Osteoblast (primary cell): ENCODE measurements around the gene HHIPL1. TPM values are rescaled to one million over a fixed set of nuclear protein-coding genes. Genes with fewer than 3 reads are reported as not detected.

Source experiments
- DNase-seq: peaks from one replicate; pipeline ENCODE4 v3.0.0; 2011; ENCODE audit warnings: low spot score, mixed read lengths; ENCODE audit not compliant: insufficient read length; ENCODE audit errors: missing footprints
- H2AFZ ChIP-seq: 2 replicates; pipeline ENCODE4 v1.6.0; 2011; ENCODE audit warnings: mild to moderate bottlenecking, low read length
- H3K27ac ChIP-seq: 2 replicates; pipeline ENCODE4 v1.5.1; 2011; ENCODE audit warnings: mild to moderate bottlenecking, low read depth, low read length, moderate library complexity
- H3K27me3 ChIP-seq: 2 replicates; pipeline ENCODE4 v1.6.0; 2012; ENCODE audit warnings: mild to moderate bottlenecking, control low read depth, inconsistent platforms, low read length, moderate library complexity; ENCODE audit not compliant: insufficient read depth
- H3K36me3 ChIP-seq: 2 replicates; pipeline ENCODE4 v1.5.1; 2011; ENCODE audit warnings: mild to moderate bottlenecking, low read length, control low read depth, moderate library complexity; ENCODE audit not compliant: insufficient read depth
- H3K4me1 ChIP-seq: 2 replicates; pipeline ENCODE4 v1.5.1; 2011; ENCODE audit warnings: mild to moderate bottlenecking, low read length, control low read depth, moderate library complexity; ENCODE audit not compliant: insufficient read depth
- H3K4me2 ChIP-seq: 2 replicates; pipeline ENCODE4 v1.6.0; 2011; ENCODE audit warnings: mild to moderate bottlenecking, low read length; ENCODE audit not compliant: insufficient read depth
- H3K4me3 ChIP-seq: fragments of 200-600 bp; sonication (generic); 3 replicates; pipeline ENCODE4 v1.5.1; 2012; ENCODE audit warnings: mild to moderate bottlenecking, low read length, inconsistent platforms; ENCODE audit not compliant: insufficient read depth
- H3K79me2 ChIP-seq: 2 replicates; pipeline ENCODE4 v1.6.0; 2012; ENCODE audit warnings: mild to moderate bottlenecking, low read length, control low read depth, inconsistent platforms; ENCODE audit not compliant: insufficient read depth
- H3K9me3 ChIP-seq: 2 replicates; pipeline ENCODE4 v1.5.1; 2011; ENCODE audit warnings: low read depth, low read length, control low read depth
- H4K20me1 ChIP-seq: 2 replicates; pipeline ENCODE4 v1.6.0; 2012; ENCODE audit warnings: mild to moderate bottlenecking, low read length, control low read depth; ENCODE audit not compliant: insufficient read depth
- total RNA-seq: library from RNA; depleted of rRNA; stranded (reverse); fragments of >200 nt; gene quantifications from 2 replicates; pipeline ENCODE4 v1.2.3, GENCODE V29; 2012
- TF ChIP-seq, protein P1 (sequence below): IDR thresholded peaks from 2 replicates; pipeline ENCODE4 v1.5.1; 2011; ENCODE audit warnings: mild to moderate bottlenecking, low read depth, low read length, moderate library complexity; ENCODE audit errors: extremely low read depth

Gene HHIPL1
- total RNA-seq, 1 donor = 12.3 TPM

DNA sequence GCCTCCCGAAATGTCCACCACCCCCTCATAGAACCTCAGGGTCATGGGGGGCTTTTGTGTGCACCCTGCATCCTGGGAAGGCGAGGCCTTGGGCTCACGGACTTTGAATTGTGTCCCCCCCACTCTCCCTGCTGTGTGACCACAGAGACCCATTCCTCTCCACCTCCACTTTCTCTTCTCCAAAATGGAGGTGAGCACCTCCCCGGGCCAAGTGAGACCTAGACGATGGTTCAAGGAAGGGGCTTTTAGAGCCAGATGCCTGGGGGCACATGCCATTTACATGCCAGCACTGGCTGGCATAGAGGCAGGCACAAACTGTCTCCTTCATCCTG lies 72.7 kb downstream of the HHIPL1 start:
- no peak overlapping the region for H3K27ac ChIP-seq
- H3K9me3 ChIP-seq = no peaks in the 10 kb centered on the region
- no peak overlapping the region for H2AFZ ChIP-seq
- H3K4me1 ChIP-seq = no peaks in the 10 kb centered on the region
- TF ChIP-seq, protein P1, sequence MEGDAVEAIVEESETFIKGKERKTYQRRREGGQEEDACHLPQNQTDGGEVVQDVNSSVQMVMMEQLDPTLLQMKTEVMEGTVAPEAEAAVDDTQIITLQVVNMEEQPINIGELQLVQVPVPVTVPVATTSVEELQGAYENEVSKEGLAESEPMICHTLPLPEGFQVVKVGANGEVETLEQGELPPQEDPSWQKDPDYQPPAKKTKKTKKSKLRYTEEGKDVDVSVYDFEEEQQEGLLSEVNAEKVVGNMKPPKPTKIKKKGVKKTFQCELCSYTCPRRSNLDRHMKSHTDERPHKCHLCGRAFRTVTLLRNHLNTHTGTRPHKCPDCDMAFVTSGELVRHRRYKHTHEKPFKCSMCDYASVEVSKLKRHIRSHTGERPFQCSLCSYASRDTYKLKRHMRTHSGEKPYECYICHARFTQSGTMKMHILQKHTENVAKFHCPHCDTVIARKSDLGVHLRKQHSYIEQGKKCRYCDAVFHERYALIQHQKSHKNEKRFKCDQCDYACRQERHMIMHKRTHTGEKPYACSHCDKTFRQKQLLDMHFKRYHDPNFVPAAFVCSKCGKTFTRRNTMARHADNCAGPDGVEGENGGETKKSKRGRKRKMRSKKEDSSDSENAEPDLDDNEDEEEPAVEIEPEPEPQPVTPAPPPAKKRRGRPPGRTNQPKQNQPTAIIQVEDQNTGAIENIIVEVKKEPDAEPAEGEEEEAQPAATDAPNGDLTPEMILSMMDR = no peak
- no peaks in the 10 kb centered on the region for H4K20me1 ChIP-seq
- no peak overlapping the region for H3K4me3 ChIP-seq
- no peaks in the 10 kb centered on the region for H3K36me3 ChIP-seq
- no peak for DNase-seq
- H3K4me2 ChIP-seq = no peak overlapping the region
- peaks cover 4% of the 10 kb centered on the region for H3K27me3 ChIP-seq
- no peaks in the 10 kb centered on the region for H3K79me2 ChIP-seq

DNA sequence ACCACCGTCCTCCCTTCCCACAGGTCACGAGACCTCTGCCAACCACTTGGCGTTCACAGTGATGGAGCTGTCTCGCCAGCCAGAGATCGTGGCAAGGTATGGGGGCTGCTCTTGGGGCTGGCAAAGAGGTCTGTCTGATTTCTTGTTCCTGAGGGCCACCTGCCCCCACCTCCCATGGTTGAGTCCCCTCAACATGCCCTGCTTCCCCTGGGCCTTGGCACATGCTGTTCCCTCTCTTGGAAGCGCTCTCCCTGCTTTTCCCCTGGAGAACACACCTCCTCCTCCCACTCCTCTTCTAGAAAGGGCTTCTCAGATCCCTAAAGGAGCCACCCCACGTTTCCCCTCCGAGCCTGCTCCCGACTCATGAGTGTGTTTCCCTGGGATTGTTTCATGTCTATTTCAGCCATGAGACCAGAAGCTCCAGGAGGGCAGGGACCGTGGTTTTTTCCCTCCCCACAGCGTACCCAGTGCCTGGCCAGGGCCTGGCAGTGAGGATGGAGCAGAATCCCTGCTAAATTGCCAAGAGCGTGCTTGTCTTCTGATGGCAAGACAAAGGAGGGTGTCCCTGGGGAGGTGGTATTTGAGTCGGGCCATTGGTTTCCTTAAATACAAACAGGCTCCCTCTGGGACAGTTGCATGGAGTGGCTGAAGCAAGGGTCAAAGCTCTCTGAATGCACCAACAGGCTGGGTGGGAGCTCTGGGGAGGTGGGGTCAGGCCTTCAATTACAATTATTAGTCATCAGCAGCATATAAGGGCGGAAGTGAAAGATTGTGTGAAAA lies 73.3 kb downstream of the HHIPL1 start:
- peaks cover 4% of the 10 kb centered on the region for H3K27me3 ChIP-seq
- H3K4me3 ChIP-seq = no peak overlapping the region
- no peaks in the 10 kb centered on the region for H4K20me1 ChIP-seq
- TF ChIP-seq, protein P1 = no peak
- no peak overlapping the region for H2AFZ ChIP-seq
- no peaks in the 10 kb centered on the region for H3K9me3 ChIP-seq
- H3K27ac ChIP-seq = no peak overlapping the region
- no peaks in the 10 kb centered on the region for H3K36me3 ChIP-seq
- no peaks in the 10 kb centered on the region for H3K79me2 ChIP-seq
- H3K4me2 ChIP-seq = no peak overlapping the region
- peak; percentile 75 for DNase-seq
- no peaks in the 10 kb centered on the region for H3K4me1 ChIP-seq

DNA sequence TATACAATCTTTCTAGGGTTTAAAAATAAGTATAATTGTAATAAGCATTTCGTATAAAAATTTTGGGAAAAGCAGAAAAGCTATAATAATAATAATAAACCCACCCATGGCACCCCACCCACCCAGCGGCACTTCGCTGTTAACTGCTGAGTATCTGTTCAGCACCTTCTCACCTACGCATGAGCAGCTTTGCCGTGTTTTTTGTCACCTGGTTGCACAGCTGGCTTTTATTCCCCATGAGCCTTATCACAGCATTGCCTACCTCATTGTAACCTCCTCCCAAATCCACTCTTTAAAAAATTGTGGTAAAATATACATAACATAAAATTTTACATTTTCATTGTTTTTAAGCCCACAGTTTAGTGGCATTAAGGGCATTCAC lies 73.9 kb downstream of the HHIPL1 start:
- Histone ChIP-seq H3K4me3 (no peak overlapping the region), H3K4me2 (no peak overlapping the region), H3K27me3 (peaks cover 4% of the 10 kb centered on the region), H3K36me3 (no peaks in the 10 kb centered on the region), H2AFZ (no peak overlapping the region), H3K4me1 (no peaks in the 10 kb centered on the region), H3K79me2 (no peaks in the 10 kb centered on the region), H3K9me3 (no peaks in the 10 kb centered on the region), H4K20me1 (no peaks in the 10 kb centered on the region), H3K27ac (no peak overlapping the region)
- DNase-seq = no peak
- TF ChIP-seq, protein P1 = no peak

DNA sequence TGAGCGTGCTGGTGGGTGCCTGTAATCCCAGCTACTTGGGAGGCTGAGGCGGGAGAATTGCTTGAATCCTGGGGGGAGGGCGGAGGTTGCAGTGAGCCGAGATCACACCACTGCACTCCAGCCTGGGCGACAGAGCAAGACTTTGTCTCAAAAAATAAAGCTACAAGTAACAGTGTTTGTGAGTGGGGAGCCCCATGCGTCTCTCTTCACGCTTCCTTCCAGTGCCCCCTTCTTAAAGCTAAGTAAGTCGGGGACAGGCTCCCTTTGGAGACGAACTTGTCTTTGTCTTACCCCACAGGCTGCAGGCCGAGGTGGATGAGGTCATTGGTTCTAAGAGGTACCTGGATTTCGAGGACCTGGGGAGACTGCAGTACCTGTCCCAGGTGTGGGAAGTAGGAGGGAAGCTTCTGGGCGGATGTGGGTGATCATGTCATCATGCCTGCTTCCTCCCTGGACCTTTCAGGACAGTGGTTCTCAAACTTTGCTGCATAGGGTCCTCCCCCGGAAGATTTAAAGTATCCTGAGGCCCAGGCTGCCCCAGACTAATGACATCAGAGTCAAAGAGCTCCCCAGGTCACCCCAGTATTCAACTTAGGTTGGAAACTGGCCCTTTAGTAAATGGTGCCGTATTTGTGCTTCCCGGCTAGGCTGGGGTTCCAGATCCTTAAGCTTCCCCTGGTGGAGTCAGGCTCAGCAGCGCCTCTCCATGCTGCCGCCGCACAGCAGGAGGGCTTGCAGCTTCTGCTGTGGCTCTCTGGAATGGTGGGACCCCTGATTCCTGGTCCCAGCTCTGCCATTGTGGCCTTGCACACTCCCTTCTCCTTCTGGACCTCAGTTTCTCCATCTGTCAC lies 76.2 kb downstream of the HHIPL1 start:
- H3K4me2 ChIP-seq = no peak overlapping the region
- H3K27ac ChIP-seq = no peak overlapping the region
- TF ChIP-seq, protein P1 = no peak
- no peaks in the 10 kb centered on the region for H4K20me1 ChIP-seq
- H3K36me3 ChIP-seq = no peaks in the 10 kb centered on the region
- no peaks in the 10 kb centered on the region for H3K79me2 ChIP-seq
- H2AFZ ChIP-seq = no peak overlapping the region
- peak; percentile 66 for DNase-seq
- no peak overlapping the region for H3K4me3 ChIP-seq
- H3K4me1 ChIP-seq = no peaks in the 10 kb centered on the region
- H3K27me3 ChIP-seq = peaks cover 4% of the 10 kb centered on the region
- no peaks in the 10 kb centered on the region for H3K9me3 ChIP-seq
